GM06990 (cell line): Measurements from ENCODE around the gene MSMO1.
A peak's percentile ranks its signal among the peaks of the same experiment; 100 is the strongest.
"Not testable (repeated sequence)": the region's sequence is repeated elsewhere in the genome, so short reads cannot be mapped to it uniquely, and the experiment has no call there.

Experiments
- DNase-seq: peaks from one replicate; pipeline ENCODE4 v3.0.0-alpha.2; 2011; ENCODE audit not compliant: insufficient read length; ENCODE audit errors: extremely low read depth
- H3K27me3 ChIP-seq: replicated peaks from 2 replicates; pipeline ENCODE4 v1.6.0; 2011; ENCODE audit warnings: low read length; ENCODE audit not compliant: control insufficient read depth, insufficient read depth
- H3K36me3 ChIP-seq: 2 replicates; pipeline ENCODE4 v1.5.1; 2011; ENCODE audit warnings: low read length; ENCODE audit not compliant: control insufficient read depth, insufficient read depth
- H3K4me3 ChIP-seq: replicated peaks from 2 replicates; pipeline ENCODE4 v1.5.1; 2011; ENCODE audit warnings: low read depth, mild to moderate bottlenecking, control low read depth, low read length
- TF ChIP-seq, protein P1 (sequence below): IDR thresholded peaks from 2 replicates; pipeline ENCODE4 v1.5.1; 2011; ENCODE audit warnings: low read length, control low read depth, mild to moderate bottlenecking, inconsistent platforms; ENCODE audit not compliant: insufficient read depth, poor library complexity, severe bottlenecking

Gene MSMO1

DNA sequence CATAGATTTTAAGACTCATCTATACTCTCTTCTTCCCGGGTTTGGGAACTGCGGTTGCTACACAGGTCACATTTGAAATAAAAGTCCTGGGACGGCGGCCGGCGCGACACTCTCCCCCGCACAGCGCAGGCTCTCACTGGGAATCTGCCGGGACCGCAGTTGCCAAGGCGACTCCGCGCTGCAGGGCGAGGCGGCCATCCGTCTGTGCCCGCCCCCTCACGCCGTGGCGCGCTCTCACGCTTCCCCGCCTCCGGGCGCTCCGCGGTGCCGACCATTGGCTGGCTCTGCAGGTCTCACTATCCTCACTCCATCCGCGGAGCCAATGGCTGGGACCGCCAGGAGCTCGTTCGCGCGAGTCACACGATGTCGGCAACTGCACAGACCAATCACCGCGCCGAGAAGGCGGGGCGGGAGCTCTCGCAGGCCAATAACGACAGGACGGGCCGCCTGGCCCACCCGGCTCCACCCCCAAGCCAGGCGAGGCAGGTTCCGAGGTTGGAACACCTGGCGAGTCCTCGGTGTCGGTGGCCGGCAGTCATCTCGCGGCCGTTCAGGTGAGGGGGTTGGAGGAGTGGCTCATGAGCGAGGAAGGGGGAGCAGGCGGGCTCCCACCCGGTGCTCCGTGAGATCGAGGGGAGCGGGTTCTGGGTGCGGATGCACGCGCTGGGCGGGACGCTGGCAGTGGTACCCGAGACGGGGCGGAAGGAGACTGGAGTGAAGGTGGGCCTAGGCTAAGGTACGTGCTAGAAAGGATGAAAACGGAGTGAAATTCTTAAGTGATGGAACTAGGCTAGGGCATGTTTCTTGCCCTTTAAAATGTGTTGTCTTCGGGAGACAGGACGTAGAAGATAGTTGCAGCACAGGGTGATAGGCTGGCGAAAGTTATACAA, at the start of gene MSMO1:
MSMO1 (plus strand) TSS at position 459 of the 890 bp plus-strand sequence. CDS start 5,702 bp downstream, outside the sequence.
- Histone ChIP-seq H3K27me3 (no peaks in the 10 kb centered on the region), H3K4me3 (peak within 1 kb of the TSS; percentile 82), H3K36me3 (peaks cover 5% of the 10 kb centered on the region)
- TF ChIP-seq, protein P1, sequence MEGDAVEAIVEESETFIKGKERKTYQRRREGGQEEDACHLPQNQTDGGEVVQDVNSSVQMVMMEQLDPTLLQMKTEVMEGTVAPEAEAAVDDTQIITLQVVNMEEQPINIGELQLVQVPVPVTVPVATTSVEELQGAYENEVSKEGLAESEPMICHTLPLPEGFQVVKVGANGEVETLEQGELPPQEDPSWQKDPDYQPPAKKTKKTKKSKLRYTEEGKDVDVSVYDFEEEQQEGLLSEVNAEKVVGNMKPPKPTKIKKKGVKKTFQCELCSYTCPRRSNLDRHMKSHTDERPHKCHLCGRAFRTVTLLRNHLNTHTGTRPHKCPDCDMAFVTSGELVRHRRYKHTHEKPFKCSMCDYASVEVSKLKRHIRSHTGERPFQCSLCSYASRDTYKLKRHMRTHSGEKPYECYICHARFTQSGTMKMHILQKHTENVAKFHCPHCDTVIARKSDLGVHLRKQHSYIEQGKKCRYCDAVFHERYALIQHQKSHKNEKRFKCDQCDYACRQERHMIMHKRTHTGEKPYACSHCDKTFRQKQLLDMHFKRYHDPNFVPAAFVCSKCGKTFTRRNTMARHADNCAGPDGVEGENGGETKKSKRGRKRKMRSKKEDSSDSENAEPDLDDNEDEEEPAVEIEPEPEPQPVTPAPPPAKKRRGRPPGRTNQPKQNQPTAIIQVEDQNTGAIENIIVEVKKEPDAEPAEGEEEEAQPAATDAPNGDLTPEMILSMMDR, result no peak
- DNase-seq, result peak; percentile 99

DNA sequence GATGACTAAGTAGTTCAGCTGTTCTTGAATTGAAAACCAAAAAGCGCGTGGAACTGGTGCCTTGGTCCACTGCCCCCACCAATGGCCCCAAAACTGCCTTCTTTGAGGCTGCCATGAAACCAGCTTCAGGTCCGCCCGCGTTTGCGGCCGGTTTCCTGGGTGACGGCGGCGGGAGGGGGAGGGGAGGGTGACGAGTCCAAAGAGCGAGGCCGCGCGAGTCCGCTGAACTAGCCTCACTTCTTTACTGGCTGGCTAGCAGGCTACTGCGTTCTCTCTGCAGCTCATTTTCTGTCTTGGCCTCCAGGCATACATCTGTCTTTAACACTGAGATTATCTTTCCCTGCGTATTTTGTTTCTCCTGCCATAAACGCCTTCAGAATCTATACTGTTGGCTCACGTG, 47.9 kb upstream of the MSMO1 start:
- not testable (repeated sequence) for H3K36me3 ChIP-seq, DNase-seq, H3K4me3 ChIP-seq, H3K27me3 ChIP-seq

DNA sequence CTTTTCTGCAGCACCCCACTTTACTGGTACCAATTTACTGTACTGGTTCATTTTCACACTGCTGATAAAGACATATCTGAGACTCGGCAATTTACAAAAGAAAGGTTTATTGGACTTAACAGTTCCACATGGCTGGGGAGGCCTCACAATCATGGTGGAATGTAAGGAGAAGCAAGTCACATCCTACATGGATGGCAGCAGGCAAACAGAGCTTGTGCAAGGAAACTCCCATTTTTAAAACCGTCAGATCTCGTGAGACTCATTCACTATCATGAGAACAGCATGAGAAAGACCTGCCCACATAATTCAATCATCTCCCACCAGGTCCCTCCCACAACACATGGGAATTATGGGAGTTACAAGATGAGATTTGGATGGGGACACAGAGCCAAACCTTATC, 42.8 kb upstream of the MSMO1 start:
- not testable (repeated sequence) for H3K27me3 ChIP-seq, H3K36me3 ChIP-seq

DNA sequence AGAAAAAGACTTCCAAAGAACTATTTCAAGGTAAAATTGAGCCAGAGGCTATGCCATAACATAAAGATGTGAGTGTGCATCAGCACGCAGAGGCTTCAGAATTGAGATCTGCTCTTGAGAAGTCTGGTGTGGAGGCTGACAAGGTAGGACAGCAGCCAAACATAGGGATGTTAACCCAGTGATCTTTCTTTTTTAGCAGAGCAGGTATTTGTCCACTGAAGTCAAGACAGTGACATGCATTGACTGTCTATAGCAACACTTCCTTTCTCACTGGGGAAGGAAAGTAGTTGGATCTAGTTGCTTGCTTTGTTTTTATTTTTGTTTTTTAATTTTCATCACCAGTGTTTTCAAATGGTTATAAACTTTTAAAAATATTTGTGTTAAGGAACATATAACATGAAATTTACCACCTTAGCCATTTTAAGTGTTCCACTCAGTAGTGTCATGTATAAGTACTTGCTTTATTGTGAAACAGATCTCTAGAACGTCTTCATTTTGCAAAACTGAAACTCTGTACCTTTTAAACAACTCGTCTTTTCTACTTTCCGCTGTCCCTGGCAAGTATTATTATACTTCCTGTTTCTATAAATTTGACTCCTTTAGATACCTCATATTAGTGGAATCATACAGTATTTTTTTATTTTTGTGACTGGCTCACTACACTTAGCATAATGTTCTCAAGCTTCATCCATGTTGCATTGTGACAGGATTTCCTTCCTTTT, 40.7 kb upstream of the MSMO1 start:
- not testable (repeated sequence) for DNase-seq, H3K4me3 ChIP-seq

More for the DNA sequence above, 42.8 kb upstream of the MSMO1 start:
- not testable (repeated sequence) for H3K4me3 ChIP-seq, DNase-seq

DNA sequence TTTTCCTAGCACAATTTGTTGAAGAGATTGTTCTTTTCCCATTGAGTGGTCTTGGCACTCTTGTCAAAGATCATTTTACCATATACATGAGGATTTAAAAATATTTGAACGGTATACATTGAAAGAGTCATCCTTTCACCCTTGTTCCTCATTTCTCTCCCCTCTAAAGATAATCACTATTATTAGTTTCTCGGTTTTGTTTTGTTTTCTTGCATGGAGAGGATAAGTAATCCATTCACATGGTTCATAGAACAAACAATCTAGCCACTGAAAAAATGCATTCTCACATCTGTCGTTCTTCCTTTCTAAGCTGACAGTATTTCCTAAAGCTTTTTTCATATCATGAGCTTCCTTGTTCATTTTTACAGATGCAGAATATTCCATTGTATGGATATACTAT, 39.2 kb upstream of the MSMO1 start:
- Histone ChIP-seq H3K36me3 (no peaks in the 10 kb centered on the region), H3K27me3 (no peaks in the 10 kb centered on the region), H3K4me3 (no peak overlapping the region)
- DNase-seq, result peak; percentile 31
- TF ChIP-seq, protein P1, result no peak

More for the DNA sequence above, 40.7 kb upstream of the MSMO1 start:
- H3K36me3 ChIP-seq, H3K27me3 ChIP-seq: not testable (repeated sequence)

DNA sequence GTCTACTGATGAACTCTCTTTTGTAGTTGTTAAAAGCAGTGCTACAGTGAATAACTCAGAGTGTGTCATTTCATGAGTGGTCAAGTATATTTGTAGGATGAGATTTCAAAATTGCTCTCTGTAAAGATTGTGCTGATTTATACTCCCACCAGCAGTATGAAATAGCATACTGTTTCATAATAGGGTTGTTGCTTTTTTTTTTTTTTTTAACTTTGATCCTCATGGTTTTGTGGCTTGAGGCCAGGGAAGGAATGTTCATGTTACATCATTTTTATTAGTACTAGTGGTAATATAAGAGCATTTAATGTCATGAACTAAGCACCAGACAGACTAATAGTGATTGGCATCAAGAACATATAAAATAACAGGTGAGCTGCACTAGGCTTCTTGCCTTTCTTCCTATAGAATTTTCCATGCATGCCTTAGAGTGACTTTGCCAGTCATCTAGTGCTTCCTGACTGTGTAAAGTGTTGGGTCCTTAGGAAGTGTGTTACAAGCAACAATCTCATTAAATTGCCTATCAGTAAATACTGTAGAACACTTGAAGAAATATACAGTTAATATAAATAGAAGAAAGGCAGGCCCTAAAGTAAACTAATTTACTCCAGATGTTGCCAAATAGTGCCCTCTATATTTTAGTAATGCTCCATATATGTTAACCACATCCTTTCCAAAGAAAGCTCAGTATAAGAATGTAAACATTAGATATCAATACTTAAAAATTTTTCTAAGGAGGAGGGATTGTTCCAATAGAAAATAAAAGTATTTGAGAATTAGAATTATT, 38.6 kb upstream of the MSMO1 start:
- Histone ChIP-seq H3K4me3 (no peak overlapping the region), H3K27me3 (no peaks in the 10 kb centered on the region), H3K36me3 (no peaks in the 10 kb centered on the region)
- TF ChIP-seq, protein P1, result no peak
- no peak for DNase-seq

DNA sequence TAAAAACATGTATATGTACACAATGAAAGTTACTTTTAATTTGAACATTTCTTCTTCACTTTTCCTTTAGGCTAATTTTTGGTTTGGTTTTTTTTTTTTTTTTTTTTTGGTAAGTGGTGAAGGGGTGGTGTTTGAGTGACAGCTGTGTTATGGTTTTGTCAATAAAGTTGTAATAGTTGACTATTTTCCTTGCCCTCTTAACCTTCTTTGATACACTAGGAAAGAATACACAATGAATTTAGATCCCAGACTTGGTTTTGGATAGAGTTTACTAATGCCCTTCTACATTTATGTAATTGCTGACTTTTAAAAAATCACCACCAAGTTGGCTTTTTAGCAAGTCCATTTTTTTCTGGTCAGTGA, 38.1 kb upstream of the MSMO1 start:
- TF ChIP-seq, protein P1, result no peak
- Histone ChIP-seq H3K4me3 (no peak overlapping the region), H3K36me3 (no peaks in the 10 kb centered on the region), H3K27me3 (no peaks in the 10 kb centered on the region)
- no peak for DNase-seq
